GM18909 (cell line): ENCODE measurements around the gene PPM1E.

Source experiments
- ATAC-seq: cut with Tn5 transposase; IDR thresholded peaks from one replicate; pipeline ENCODE4 v1.9.1; 2021; ENCODE audit warnings: mild to moderate bottlenecking; ENCODE audit not compliant: unreplicated experiment, poor library complexity

The PPM1E gene

GRCh38 chr17:59018019-59018418 lies 262.4 kb downstream of the PPM1E start:
- no peak for ATAC-seq

DNA sequence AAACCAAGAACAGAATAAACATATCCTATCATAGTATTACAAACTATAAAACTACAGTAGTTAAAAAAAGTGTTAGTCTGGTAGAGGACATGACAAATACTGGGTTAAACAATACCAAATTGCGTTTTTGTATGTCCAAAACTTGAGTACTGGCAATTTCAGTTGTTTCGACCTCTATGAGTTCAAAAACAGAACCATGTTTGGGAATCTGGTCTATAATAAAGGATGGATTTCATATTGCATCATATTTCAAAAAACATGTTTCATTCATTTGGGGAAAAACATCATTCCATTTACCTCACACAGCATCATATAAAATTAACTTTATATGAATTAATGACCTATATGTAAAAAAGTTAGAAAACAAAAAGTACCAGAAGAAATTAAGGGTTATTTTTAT lies 269.3 kb downstream of the PPM1E start:
- no peak for ATAC-seq

DNA sequence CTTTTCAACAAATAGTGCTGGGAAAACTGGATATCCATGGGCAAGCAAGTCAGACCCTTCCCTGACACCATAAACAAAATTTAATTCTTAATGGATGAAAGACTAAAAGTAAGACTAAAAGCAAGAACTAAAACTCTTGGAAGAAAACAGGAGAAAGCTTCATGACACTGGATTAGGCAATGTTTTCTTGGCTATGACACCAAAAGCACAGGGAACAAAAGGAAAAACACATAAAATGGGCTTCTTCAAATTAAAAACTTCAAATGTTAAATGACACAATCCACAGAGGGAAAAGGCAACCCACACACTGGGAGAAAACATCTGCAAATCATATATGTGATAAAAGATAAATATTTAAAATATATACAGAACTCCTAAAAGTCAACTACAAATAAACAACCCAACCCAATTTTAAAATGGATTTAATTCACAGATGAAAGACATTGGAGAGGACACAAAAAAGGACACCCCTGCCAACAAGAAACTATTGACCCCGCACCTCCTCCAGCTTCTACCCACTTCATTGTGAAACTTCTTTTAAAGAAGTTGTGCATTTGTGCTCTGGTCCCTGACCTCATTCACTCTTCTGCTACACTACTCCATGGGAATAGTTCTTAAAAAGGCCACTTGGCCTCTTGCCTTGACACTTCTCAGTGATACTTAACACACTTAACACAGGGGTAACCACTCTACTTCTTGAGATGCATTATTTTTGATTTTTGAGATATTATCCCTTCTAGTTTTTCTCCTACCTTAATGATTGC lies 270.7 kb downstream of the PPM1E start:
- no peak for ATAC-seq

- no peak for ATAC-seq
Measured at GRCh38 chr17:59027750-59028149, 272.1 kb downstream of the PPM1E start.

DNA sequence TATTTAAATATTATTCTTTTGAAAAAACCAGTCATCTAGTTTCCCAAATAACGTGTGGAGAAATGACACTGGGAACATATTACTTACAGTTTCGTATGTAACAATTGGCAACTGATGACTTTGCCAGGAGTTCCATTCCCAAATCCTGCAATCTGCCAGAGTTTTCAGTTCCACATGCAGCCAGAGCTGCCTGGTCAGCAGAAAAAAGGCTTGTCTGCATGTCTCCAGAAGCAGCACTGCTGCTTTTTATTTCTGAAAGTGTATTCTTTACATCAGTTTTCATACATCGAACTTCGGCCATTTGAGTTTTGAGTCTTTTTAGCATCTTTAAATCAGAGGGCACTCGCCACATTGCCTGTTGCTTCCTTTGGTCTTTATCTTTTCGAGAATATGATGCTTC lies 272.7 kb downstream of the PPM1E start:
- no peak for ATAC-seq

- ATAC-seq: no peak
Measured at GRCh38 chr17:59030811-59031210, 275.2 kb downstream of the PPM1E start.
